H9 (cell line): ENCODE data around the gene EFCAB14. TPM values are rescaled to one million over a fixed set of nuclear protein-coding genes. Genes with fewer than 3 reads are reported as not detected.

Source experiments
- DNase-seq: peaks from one replicate; pipeline ENCODE4 v3.0.0-alpha.2; 2017
- H2AFZ ChIP-seq: one replicate; pipeline ENCODE4 v1.6.1; 2013; ENCODE audit warnings: mild to moderate bottlenecking, low read length, control low read depth, moderate library complexity
- H2AK5ac ChIP-seq: 2 replicates; pipeline ENCODE4 v1.6.1; 2013; ENCODE audit warnings: low read length, control low read depth, mixed read lengths; ENCODE audit not compliant: insufficient read length
- H2BK120ac ChIP-seq: one replicate; pipeline ENCODE4 v1.6.1; 2013; ENCODE audit warnings: low read depth, mild to moderate bottlenecking, low read length, control low read depth, inconsistent platforms; ENCODE audit not compliant: poor library complexity, severe bottlenecking
- H2BK12ac ChIP-seq: 2 replicates; pipeline ENCODE4 v1.6.1; 2013; ENCODE audit warnings: low read length, control low read depth, mixed read lengths, low read depth; ENCODE audit not compliant: insufficient read length
- H2BK15ac ChIP-seq: 2 replicates; pipeline ENCODE4 v1.6.1; 2013; ENCODE audit warnings: low read depth, low read length, control low read depth
- H2BK20ac ChIP-seq: one replicate; pipeline ENCODE4 v1.6.1; 2013; ENCODE audit warnings: low read depth, mild to moderate bottlenecking, low read length, control low read depth, inconsistent platforms; ENCODE audit not compliant: poor library complexity, severe bottlenecking
- H2BK5ac ChIP-seq: 2 replicates; pipeline ENCODE4 v1.6.1; 2013; ENCODE audit warnings: low read length, control low read depth, mixed read lengths; ENCODE audit not compliant: insufficient read length
- H3K14ac ChIP-seq: 2 replicates; pipeline ENCODE4 v1.6.1; 2013; ENCODE audit warnings: low read length, control low read depth; ENCODE audit not compliant: insufficient read depth
- H3K18ac ChIP-seq: 2 replicates; pipeline ENCODE4 v1.6.1; 2013; ENCODE audit warnings: low read depth, mild to moderate bottlenecking, mixed read lengths, low read length, control low read depth; ENCODE audit not compliant: insufficient read length
- H3K23ac ChIP-seq: 2 replicates; pipeline ENCODE4 v1.6.1; 2013; ENCODE audit warnings: low read length, control low read depth, mixed read lengths, low read depth; ENCODE audit not compliant: insufficient read length
- H3K23me2 ChIP-seq: 2 replicates; pipeline ENCODE4 v1.6.1; 2013; ENCODE audit warnings: low read depth, mild to moderate bottlenecking, mixed read lengths, low read length, control low read depth; ENCODE audit not compliant: insufficient read length, poor library complexity, severe bottlenecking
- H3K27ac ChIP-seq: 2 replicates; pipeline ENCODE4 v1.5.1; 2013; ENCODE audit warnings: low read length, control low read depth, mixed read lengths, low read depth; ENCODE audit not compliant: insufficient read length
- H3K27me3 ChIP-seq: 2 replicates; pipeline ENCODE4 v1.6.1; 2013; ENCODE audit warnings: low read length, control low read depth, inconsistent platforms; ENCODE audit not compliant: insufficient read depth
- H3K4ac ChIP-seq: 2 replicates; pipeline ENCODE4 v1.6.1; 2013; ENCODE audit warnings: low read depth, mild to moderate bottlenecking, control low read depth, inconsistent platforms, low read length, moderate library complexity
- H3K4me1 ChIP-seq: 2 replicates; pipeline ENCODE4 v1.6.1; 2013; ENCODE audit warnings: low read length, control low read depth, inconsistent platforms; ENCODE audit not compliant: insufficient read depth
- H3K4me2 ChIP-seq: 2 replicates; pipeline ENCODE4 v1.6.1; 2013; ENCODE audit warnings: low read length, control low read depth, mixed read lengths; ENCODE audit not compliant: insufficient read length, insufficient read depth
- H3K56ac ChIP-seq: 2 replicates; pipeline ENCODE4 v1.6.1; 2013; ENCODE audit warnings: low read depth, mild to moderate bottlenecking, mixed read lengths, low read length, control low read depth; ENCODE audit not compliant: insufficient read length
- H3K79me1 ChIP-seq: 2 replicates; pipeline ENCODE4 v1.6.1; 2013; ENCODE audit warnings: low read depth, mild to moderate bottlenecking, moderate library complexity, low read length, control low read depth, inconsistent platforms; ENCODE audit not compliant: insufficient read depth, poor library complexity, severe bottlenecking
- H3K79me2 ChIP-seq: 2 replicates; pipeline ENCODE4 v1.6.1; 2013; ENCODE audit warnings: low read length, control low read depth, inconsistent platforms; ENCODE audit not compliant: insufficient read depth
- H3K9ac ChIP-seq: 2 replicates; pipeline ENCODE4 v1.6.1; 2013; ENCODE audit warnings: low read length, control low read depth, mixed read lengths; ENCODE audit not compliant: insufficient read length; ENCODE audit errors: extremely low read depth
- H3K9me3 ChIP-seq: one replicate; pipeline ENCODE4 v1.6.1; 2013; ENCODE audit warnings: low read depth, low read length, inconsistent platforms; ENCODE audit not compliant: control insufficient read depth
- H3T11ph ChIP-seq: one replicate; pipeline ENCODE4 v1.6.1; 2013; ENCODE audit warnings: mild to moderate bottlenecking, low read length, control low read depth, inconsistent platforms
- H4K20me1 ChIP-seq: one replicate; pipeline ENCODE4 v1.6.1; 2013; ENCODE audit not compliant: control insufficient read depth, insufficient read length, insufficient read depth
- H4K5ac ChIP-seq: 2 replicates; pipeline ENCODE4 v1.6.1; 2013; ENCODE audit warnings: low read depth, mild to moderate bottlenecking, mixed read lengths, low read length, control low read depth; ENCODE audit not compliant: insufficient read length
- H4K8ac ChIP-seq: replicated peaks from 2 replicates; pipeline ENCODE4 v1.6.1; 2013; ENCODE audit warnings: low read length, control low read depth, mixed read lengths, low read depth; ENCODE audit not compliant: insufficient read length
- H4K91ac ChIP-seq: 2 replicates; pipeline ENCODE4 v1.6.1; 2013; ENCODE audit warnings: low read depth, mild to moderate bottlenecking, moderate library complexity, mixed read lengths, low read length, control low read depth; ENCODE audit not compliant: insufficient read length
- H3K27ac Mint-ChIP-seq, 3 experiments: 2 replicates in 2 of 3; 3 replicates in 1 of 3; pipeline ENCODE4 v1.8.0; 2020 to 2021; ENCODE audit warnings: mixed read lengths in 3 of 3, mild to moderate bottlenecking in 1 of 3, moderate library complexity in 1 of 3
- H3K27me3 Mint-ChIP-seq: 2 replicates; pipeline ENCODE4 v1.8.0; 2021; ENCODE audit warnings: low read depth, mild to moderate bottlenecking, moderate library complexity, mixed read lengths
- H3K36me3 Mint-ChIP-seq, 3 experiments: 2 replicates in 2 of 3; 3 replicates in 1 of 3; pipeline ENCODE4 v1.8.0; 2020 to 2021; ENCODE audit warnings: low read depth in 3 of 3, mixed read lengths in 3 of 3; ENCODE audit not compliant: insufficient read depth in 1 of 3
- H3K4me1 Mint-ChIP-seq, 2 experiments: 2 replicates each; pipeline ENCODE4 v1.8.0; 2020; ENCODE audit warnings: mixed read lengths in 2 of 2
- H3K4me3 Mint-ChIP-seq, 2 experiments: 2 replicates in 1 of 2; 3 replicates in 1 of 2; pipeline ENCODE4 v1.8.0; 2020 to 2021; ENCODE audit warnings: mild to moderate bottlenecking in 2 of 2, mixed read lengths in 2 of 2, moderate library complexity in 1 of 2
- H3K9me3 Mint-ChIP-seq, 2 experiments: 2 replicates in 1 of 2; 3 replicates in 1 of 2; pipeline ENCODE4 v1.8.0; 2020; ENCODE audit warnings: mild to moderate bottlenecking in 2 of 2, mixed read lengths in 2 of 2, moderate library complexity in 1 of 2
- CTCF ChIP-seq: fragments of 200-600 bp; sonication (generic); conservative IDR thresholded peaks from 3 replicates; pipeline ENCODE4 v1.8.0; 2021; ENCODE audit warnings: antibody characterized with exemption, mild to moderate bottlenecking
- WGBS: extraction: QIAGEN DNeasy Blood & Tissue Kit; methylation state at CpG from one replicate; pipeline ENCODE4 v1.1.7; 2013; ENCODE audit warnings: missing lambda C conversion rate, low lambda C conversion rate, mixed read lengths; ENCODE audit not compliant: insufficient read length; ENCODE audit errors: extremely low coverage; 5-methylcytosine and 5-hydroxymethylcytosine counted together
- total RNA-seq: library from RNA; stranded (reverse); gene quantifications from 2 replicates; pipeline ENCODE4 v1.2.1, GENCODE V29; 2021

Gene EFCAB14
- total RNA-seq, 1 experiment from 2014 or later, result 42.2 TPM

GRCh38 chr1:46687093-46687659 lies 31.7 kb downstream of the EFCAB14 start:
- H2BK15ac ChIP-seq, result no peak overlapping the region
- Mint-ChIP-seq H3K9me3 (no peaks in the 10 kb centered on the region), H3K27me3 (no peaks in the 10 kb centered on the region), H3K4me3 (no peak overlapping the region), H3K27ac (no peak overlapping the region), H3K4me1 (no peaks in the 10 kb centered on the region), H3K36me3 (peaks cover 10 to 89% (median 77%) of the 10 kb centered on the region in 3 experiments; a peak in 6 of 7 replicates)
- no peaks in the 10 kb centered on the region for H4K20me1 ChIP-seq
- no peak overlapping the region for H2BK20ac ChIP-seq
- H4K91ac ChIP-seq, result no peak overlapping the region
- H3K9me3 ChIP-seq, result no peaks in the 10 kb centered on the region
- no peak overlapping the region for H4K8ac ChIP-seq
- no peak overlapping the region for H2AK5ac ChIP-seq
- H3K56ac ChIP-seq, result no peak overlapping the region
- H3K9ac ChIP-seq, result no peak overlapping the region
- H3K79me1 ChIP-seq, result no peaks in the 10 kb centered on the region
- H3K27me3 ChIP-seq, result no peaks in the 10 kb centered on the region
- H3K4ac ChIP-seq, result no peak overlapping the region
- H3K4me1 ChIP-seq, result no peaks in the 10 kb centered on the region
- H2BK12ac ChIP-seq, result no peak overlapping the region
- no peak overlapping the region for H3K27ac ChIP-seq
- no peak overlapping the region for H2BK5ac ChIP-seq
- WGBS, result no CpG with 5 or more reads among the region's 2 CpGs
- no peak overlapping the region for H2AFZ ChIP-seq
- no peak overlapping the region for H4K5ac ChIP-seq
- H3K23me2 ChIP-seq, result no peaks in the 10 kb centered on the region
- no peak overlapping the region for H3K18ac ChIP-seq
- no peak for DNase-seq
- no peak overlapping the region for H3K23ac ChIP-seq
- H3K4me2 ChIP-seq, result no peak overlapping the region
- no peak for TF ChIP-seq CTCF
- no peak overlapping the region for H3T11ph ChIP-seq
- H3K79me2 ChIP-seq, result no peaks in the 10 kb centered on the region
- H2BK120ac ChIP-seq, result no peak overlapping the region
- H3K14ac ChIP-seq, result no peak overlapping the region
